K562 (cell line): Measurements from ENCODE around the gene SLC4A2. TPM values are rescaled to one million over a fixed set of nuclear protein-coding genes. Genes with fewer than 3 reads are reported as not detected.

Source experiments
- ATF3 ChIP-seq, 2 experiments: fragments of 450-650 bp in 1 of 2; sonication (generic) in 1 of 2; formaldehyde crosslinking in 1 of 2; IDR thresholded peaks in 1 of 2; conservative IDR thresholded peaks in 1 of 2; 2 replicates each; pipeline versions ENCODE4 v1.6.1 to v1.8.1; 2016 to 2023; ENCODE audit warnings: mild to moderate bottlenecking in 2 of 2, moderate library complexity in 2 of 2, inconsistent platforms in 1 of 2, missing genetic modification reagents in 1 of 2
- KAT8 ChIP-seq: fragments of 450-650 bp; IDR thresholded peaks from 2 replicates; pipeline ENCODE4 v1.6.1; 2016; ENCODE audit warnings: low read depth, mild to moderate bottlenecking
- KDM5B ChIP-seq: fragments of 200-600 bp; sonication (generic); IDR thresholded peaks from 2 replicates; pipeline ENCODE4 v1.6.1; 2012; ENCODE audit warnings: low read depth, mild to moderate bottlenecking, moderate library complexity, low read length, control low read depth, inconsistent platforms; ENCODE audit not compliant: insufficient replicate concordance
- L3MBTL2 ChIP-seq: fragments of 450-650 bp; IDR thresholded peaks from 2 replicates; pipeline ENCODE4 v1.6.1; 2016; ENCODE audit warnings: mild to moderate bottlenecking, moderate library complexity
- MAFK ChIP-seq: IDR thresholded peaks from 2 replicates; pipeline ENCODE4 v1.6.1; 2011; ENCODE audit warnings: low read length, improper control_type of control experiment
- MEF2D ChIP-seq: conservative IDR thresholded peaks from 2 replicates; pipeline ENCODE4 v1.6.1; 2016; ENCODE audit warnings: low read depth, missing genetic modification characterization, missing compliant biosample characterization
- NKRF ChIP-seq: fragments of 450-650 bp; IDR thresholded peaks from 2 replicates; pipeline ENCODE4 v1.6.1; 2016; ENCODE audit warnings: borderline replicate concordance
- POLR2A ChIP-seq: fragments of 450-650 bp; conservative IDR thresholded peaks from 2 replicates; pipeline ENCODE4 v1.6.1; 2016
- RAD21 ChIP-seq, 2 experiments: fragments of 250-450 bp in 1 of 2; fragments of 450-650 bp in 1 of 2; sonication (Bioruptor Pico) in 1 of 2; formaldehyde crosslinking in 1 of 2; IDR thresholded peaks in 1 of 2; conservative IDR thresholded peaks in 1 of 2; 2 replicates each; pipeline versions ENCODE4 v1.4.0 to v1.8.0; 2020 to 2022; ENCODE audit warnings: mild to moderate bottlenecking in 2 of 2, moderate library complexity in 1 of 2
- RAD51 ChIP-seq: fragments of 450-650 bp; IDR thresholded peaks from 2 replicates; pipeline ENCODE4 v1.7.1; 2016; ENCODE audit warnings: low read depth, mild to moderate bottlenecking, borderline replicate concordance
- RBM39 ChIP-seq: fragments of 200-400 bp; formaldehyde crosslinking; optimal IDR thresholded peaks from 2 replicates; pipeline ENCODE3; 2018; ENCODE audit warnings: low read depth, low read length
- REST ChIP-seq, 2 experiments: fragments of 450-650 bp; formaldehyde crosslinking in 1 of 2; IDR thresholded peaks; 2 replicates each; pipeline versions ENCODE4 v1.4.0 to v1.6.1; 2014 to 2020; ENCODE audit warnings: mild to moderate bottlenecking in 2 of 2, borderline replicate concordance in 1 of 2, low read depth in 1 of 2
- SRSF9 ChIP-seq: fragments of 200-400 bp; formaldehyde crosslinking; IDR thresholded peaks from 2 replicates; pipeline ENCODE4 v1.6.1; 2017; ENCODE audit warnings: low read depth, low read length, borderline replicate concordance
- ZSCAN29 ChIP-seq: fragments of 450-650 bp; IDR thresholded peaks from 2 replicates; pipeline ENCODE4 v1.6.1; 2017
- polyA plus RNA-seq, 8 experiments: library from polyadenylated mRNA; depleted of rRNA in 4 of 8; stranded (reverse) in 5 of 8; unstranded in 3 of 8; fragments of >200 nt; fragmentation: Nextera tagmentation in 2 of 8; fragmentation: Illumina TruSeq in 1 of 8; extraction: Ambion mirVana in 2 of 8; extraction: Trizol in 1 of 8; gene quantifications; 2 replicates each; pipeline versions ENCODE4 v1.2.1 to v1.2.3, GENCODE V29; 2011 to 2014; ENCODE audit warnings: inconsistent platforms in 1 of 8, missing spikeins in 1 of 8
- total RNA-seq, 7 experiments: library from RNA; depleted of rRNA in 6 of 7; stranded (reverse); fragments of >200 nt in 6 of 7; fragmentation: Illumina TruSeq in 2 of 7; extraction: Trizol in 2 of 7; gene quantifications; 2 replicates each; pipeline versions ENCODE4 v1.2.1 to v1.2.3, GENCODE V29; 2011 to 2021; ENCODE audit warnings: low replicate concordance in 1 of 7

Gene SLC4A2
- total and polyA plus RNA-seq, 9 of the 15 experiments (the other 6 are each of a cell fraction or from before 2014, with no cell fraction given): 11.4 to 375 (median 130) TPM

GRCh38 chr7:151078233-151079040, 19.0 kb downstream of the SLC4A2 start (continued):
- TF ChIP-seq KDM5B: peak; percentile 17
- peak; percentile 60; the same call in 1 of the 2 replicates for TF ChIP-seq NKRF
- peak; percentile 14; the same call in 1 of the 2 replicates for TF ChIP-seq REST (IDR thresholded peaks at IDR 0.05; ENCODE audit: borderline replicate concordance)
- TF ChIP-seq REST (CRISPR knock-in tag; IDR thresholded peaks at IDR 0.05; ENCODE audit: low read depth): no peak
- no peak for TF ChIP-seq ZSCAN29
- TF ChIP-seq RAD51: peak; percentile 71
- TF ChIP-seq RBM39: no peak
- TF ChIP-seq SRSF9: no peak
- no peak for TF ChIP-seq MEF2D (tag)
- TF ChIP-seq RAD21 (CRISPR knock-in tag; conservative IDR thresholded peaks at IDR 0.05 in 1 of 2, IDR thresholded peaks at IDR 0.05 in 1 of 2): no peak
- TF ChIP-seq L3MBTL2: 0 out of 2 replicates have a peak, but pooled peaks have one; percentile 10
- no peak for TF ChIP-seq KAT8
- no peak for TF ChIP-seq ATF3 (IDR thresholded peaks at IDR 0.05)
- 0 out of 2 replicates have a peak, but pooled peaks have one; percentile 29 for TF ChIP-seq ATF3 (CRISPR knock-in tag; conservative IDR thresholded peaks at IDR 0.05)
- TF ChIP-seq POLR2A: peak; percentile 53
- no peak for TF ChIP-seq MAFK
